Activated T-helper 9 cell treated with anti-CD3 and anti-CD28 coated beads, Interleukin-2, amount 50 U/mL, for 16 hours (primary cell): Measurements from ENCODE around the gene ABHD17C.
A peak's percentile ranks its signal among the peaks of the same experiment; 100 is the strongest.

Experiments
- DNase-seq: peaks from one replicate; pipeline ENCODE4 v3.0.0-alpha.2; 2020; ENCODE audit warnings: low read depth

Gene ABHD17C

GRCh38 chr15:80689716-80690115 is 5.4 kb upstream of the ABHD17C start:
- no peak for DNase-seq

- DNase-seq = no peak
Measured at GRCh38 chr15:80691575-80691974, 3.5 kb upstream of the ABHD17C start.

- DNase-seq = no peak
Measured at GRCh38 chr15:80693682-80694610, 1.2 kb upstream of the ABHD17C start.

GRCh38 chr15:80694611-80695098 is 455 bp upstream of the ABHD17C start:
- DNase-seq = no peak

DNA sequence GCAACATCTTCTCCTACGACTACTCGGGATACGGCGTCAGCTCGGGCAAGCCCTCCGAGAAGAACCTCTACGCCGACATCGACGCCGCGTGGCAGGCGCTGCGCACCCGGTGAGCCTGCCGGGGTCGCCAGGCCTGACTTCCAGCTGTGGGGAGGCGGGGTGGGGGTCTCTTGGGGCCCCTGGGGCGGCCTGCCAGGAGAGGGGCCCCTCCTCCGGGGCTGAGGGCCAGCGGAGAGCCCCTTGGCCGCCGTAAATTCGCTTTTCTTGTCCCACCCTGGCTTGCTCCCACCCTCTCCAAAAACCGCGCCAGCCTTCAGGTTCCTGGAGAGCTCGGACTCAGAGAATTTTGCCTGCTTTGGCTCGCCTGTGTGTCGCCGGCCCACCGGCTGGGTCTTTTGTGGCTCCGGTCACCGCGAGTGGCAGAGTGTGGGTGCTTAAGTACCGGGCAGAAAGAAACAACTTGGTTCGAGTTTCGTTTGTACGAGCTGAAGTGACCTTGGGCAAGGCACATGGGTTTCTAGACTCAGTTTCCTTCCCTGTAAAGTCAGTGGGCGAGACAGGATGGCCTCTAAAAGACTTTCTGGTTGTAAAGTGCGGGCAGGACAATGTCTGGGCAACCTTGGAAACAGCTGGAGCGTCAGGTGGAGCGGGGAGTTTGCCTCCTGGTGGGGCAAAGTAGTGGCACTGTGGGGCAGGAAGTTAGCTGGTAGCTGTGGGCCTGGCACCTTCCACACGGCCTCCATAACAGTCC is 976 bp downstream of the ABHD17C start:
- peak; percentile 3 for DNase-seq

- no peak for DNase-seq
Measured at GRCh38 chr15:80697075-80697685, 2.1 kb downstream of the ABHD17C start.

- DNase-seq = no peak
Measured at GRCh38 chr15:80698676-80699075, 3.6 kb downstream of the ABHD17C start.

DNA sequence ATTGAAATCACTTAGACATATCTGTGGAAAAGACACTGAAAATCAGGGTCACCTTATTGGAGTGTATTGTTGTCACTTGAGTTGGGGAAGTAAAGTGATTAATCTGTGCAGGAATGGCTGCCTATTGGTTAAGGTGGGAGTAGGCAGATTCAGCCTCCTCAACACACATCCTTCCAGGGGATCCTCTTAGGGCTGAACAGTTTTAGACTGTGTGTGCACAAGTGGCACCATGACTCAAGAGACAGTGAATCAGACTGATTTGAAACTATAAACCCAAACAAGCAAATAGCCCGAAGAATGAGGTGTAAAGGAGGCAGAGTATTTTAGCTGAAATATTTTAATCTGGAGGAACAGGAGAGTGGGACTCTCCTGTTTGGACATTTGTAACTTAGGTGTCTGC is 4.9 kb downstream of the ABHD17C start:
- DNase-seq = no peak

DNA sequence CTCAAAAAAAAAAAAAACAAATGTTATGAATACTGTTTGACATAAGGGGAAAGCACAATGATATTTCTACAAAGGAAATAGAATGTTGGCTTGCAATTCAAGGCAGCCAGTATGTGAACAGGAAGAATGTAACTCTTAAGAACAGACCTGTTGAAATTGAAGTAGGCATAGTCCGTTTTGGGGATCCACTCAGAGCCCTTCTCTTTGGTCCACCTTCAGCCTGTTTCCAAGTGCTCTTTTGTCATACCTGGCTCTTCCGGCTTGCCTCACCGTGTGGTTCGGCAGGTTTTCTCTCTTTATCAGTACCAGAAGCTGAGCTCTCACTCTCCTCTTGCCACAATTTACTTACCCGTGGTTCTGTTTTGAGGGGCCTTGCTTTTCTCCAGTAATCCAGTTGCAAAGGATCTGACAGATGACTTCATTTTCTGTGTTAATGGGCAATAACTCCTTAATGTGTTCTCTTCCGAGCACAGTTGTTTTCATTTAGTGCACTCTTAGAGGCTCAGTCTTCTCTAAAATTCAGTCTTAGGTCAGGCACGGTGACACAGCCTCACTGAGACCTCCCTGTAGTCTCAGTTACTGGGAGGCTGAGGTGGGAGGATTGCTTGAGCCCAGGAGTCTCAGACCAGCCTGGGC is 6.7 kb downstream of the ABHD17C start:
- DNase-seq = no peak

- no peak for DNase-seq
Measured at GRCh38 chr15:80703081-80703480, 8.0 kb downstream of the ABHD17C start.

- DNase-seq = no peak
Measured at GRCh38 chr15:80703965-80704364, 8.9 kb downstream of the ABHD17C start.

- no peak for DNase-seq
Measured at GRCh38 chr15:80706161-80706560, 11.1 kb downstream of the ABHD17C start.

DNA sequence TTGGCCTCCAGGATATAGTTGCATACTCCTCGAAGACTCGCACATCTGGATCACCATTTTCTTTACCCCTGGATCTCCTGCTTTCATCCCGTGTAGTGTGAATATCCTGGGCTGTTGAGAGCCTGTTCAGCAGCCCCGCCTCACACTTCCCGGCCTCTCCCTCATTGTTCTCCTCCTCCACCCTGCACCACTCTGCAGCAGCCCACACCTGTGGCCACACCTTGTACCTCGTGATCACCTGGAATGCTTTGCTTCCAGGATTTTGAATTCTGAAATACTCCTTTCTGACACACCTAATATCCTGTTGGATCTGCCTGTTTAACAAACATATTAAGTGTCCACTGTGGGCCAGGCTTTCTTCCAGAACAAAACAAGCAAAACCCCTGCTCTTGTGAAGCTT is 14.4 kb downstream of the ABHD17C start:
- no peak for DNase-seq

- DNase-seq = no peak
Measured at GRCh38 chr15:80710635-80711554, 15.8 kb downstream of the ABHD17C start.

GRCh38 chr15:80711886-80712285 is 16.8 kb downstream of the ABHD17C start:
- no peak for DNase-seq

DNA sequence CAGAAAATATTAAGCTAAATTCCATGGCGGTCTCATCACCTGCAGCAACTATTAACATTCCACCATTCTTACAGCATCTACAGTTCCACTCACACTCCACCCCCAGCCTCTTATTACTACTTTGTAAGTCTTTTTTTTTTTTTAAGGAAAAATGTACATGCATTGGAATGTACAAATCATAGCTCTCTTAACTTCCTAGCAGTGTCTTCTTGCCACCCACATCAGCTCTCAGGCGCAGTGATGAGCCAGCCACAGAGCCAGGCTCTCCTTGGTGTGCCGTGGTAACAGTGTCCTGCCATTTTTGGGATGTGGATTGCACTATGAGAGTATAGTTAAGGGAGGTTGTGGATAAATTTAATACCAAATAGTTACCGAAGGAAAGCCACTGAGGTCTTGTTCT is 17.8 kb downstream of the ABHD17C start:
- no peak for DNase-seq

GRCh38 chr15:80721476-80721875 is 26.4 kb downstream of the ABHD17C start:
- DNase-seq = no peak

- no peak for DNase-seq
Measured at GRCh38 chr15:80722811-80723210, 27.7 kb downstream of the ABHD17C start.

DNA sequence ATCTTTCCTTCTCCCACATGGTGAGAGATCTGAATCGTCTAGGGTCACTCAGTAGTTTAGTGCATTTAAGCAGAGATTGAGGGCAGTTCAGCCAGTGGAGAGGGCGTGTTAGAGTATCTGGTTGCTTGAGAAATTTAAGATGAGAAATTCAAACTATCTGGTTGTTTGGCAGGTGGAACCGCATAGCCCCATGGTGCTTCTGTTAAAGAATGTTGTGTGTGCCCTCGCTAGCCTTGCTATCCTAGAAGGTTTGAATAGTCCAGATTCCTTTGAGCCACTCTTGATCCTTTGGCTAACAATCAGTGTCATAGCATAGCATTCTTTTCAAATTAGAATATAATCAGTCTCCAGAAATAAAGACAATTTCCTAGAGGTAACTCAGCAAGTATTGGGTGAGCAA is 32.1 kb downstream of the ABHD17C start:
- DNase-seq = no peak

DNA sequence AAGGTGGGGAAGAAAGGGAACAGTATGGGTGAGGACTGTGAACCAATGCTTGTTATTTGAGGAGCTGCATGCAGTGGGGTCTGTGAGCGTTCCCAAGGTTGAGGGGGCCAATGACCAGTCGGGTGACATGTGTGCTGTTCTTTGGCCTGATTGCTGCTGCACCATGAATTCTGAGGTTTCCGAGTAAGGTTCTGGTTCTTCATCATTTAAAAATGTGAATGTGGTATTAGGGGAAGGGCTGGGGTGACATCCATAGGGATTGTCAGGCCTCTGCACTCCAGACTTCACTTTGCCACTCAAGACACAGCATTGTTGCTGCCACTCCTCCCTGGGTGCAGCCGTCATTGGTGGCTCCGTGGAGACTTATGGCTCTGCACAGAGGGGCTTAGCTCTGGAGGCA is 32.5 kb downstream of the ABHD17C start:
- no peak for DNase-seq

DNA sequence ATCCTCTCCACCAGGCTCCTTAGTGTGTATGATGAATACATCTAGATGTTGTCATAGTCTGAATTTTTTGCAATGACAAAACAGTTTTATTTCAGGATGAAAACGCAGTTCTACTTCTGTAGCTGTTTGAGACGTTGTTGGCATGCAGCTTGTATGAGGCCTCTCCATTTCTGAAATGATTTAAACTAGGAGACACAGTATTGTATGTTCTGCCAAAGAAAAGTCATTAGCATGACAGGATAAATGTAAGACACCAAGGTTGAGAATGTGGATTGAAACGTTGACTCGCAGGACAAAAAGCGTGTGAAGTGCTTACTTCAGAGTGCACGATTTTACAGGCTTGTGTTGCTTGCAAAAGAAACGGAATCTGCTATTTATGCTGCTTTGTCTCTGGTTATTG is 35.3 kb downstream of the ABHD17C start:
- DNase-seq = no peak
